Mucosa of rectum (tissue), 2 donors: ENCODE data around the gene PIK3C3.

Experiments used
- H3K27ac ChIP-seq, 2 donors: one replicate each; pipeline ENCODE4 v1.7.0; 2013; ENCODE audit warnings: inconsistent platforms in 2 of 2, low read depth in 2 of 2, low read length in 2 of 2
- H3K27me3 ChIP-seq, 2 donors: one replicate each; pipeline ENCODE4 v1.7.0; 2013; ENCODE audit warnings: low read length in 2 of 2; ENCODE audit not compliant: control insufficient read depth in 2 of 2, insufficient read depth in 2 of 2
- H3K36me3 ChIP-seq, 2 donors: one replicate each; pipeline ENCODE4 v1.7.0; 2013; ENCODE audit warnings: low read length in 2 of 2; ENCODE audit not compliant: control insufficient read depth in 2 of 2, insufficient read depth in 2 of 2
- H3K4me1 ChIP-seq, 2 donors: one replicate each; pipeline ENCODE4 v1.7.0; 2013; ENCODE audit warnings: low read length in 2 of 2, mild to moderate bottlenecking in 1 of 2; ENCODE audit not compliant: control insufficient read depth in 2 of 2, insufficient read depth in 2 of 2
- H3K4me3 ChIP-seq, 2 donors: one replicate each; pipeline ENCODE4 v1.7.0; 2013; ENCODE audit warnings: low read length in 2 of 2
- H3K9ac ChIP-seq, 2 donors: one replicate each; pipeline ENCODE4 v1.7.0; 2013; ENCODE audit warnings: low read length in 2 of 2, low read depth in 1 of 2, mild to moderate bottlenecking in 1 of 2
- H3K9me3 ChIP-seq, 2 donors: one replicate each; pipeline ENCODE4 v1.7.0; 2013; ENCODE audit warnings: low read length in 2 of 2; ENCODE audit not compliant: control insufficient read depth in 2 of 2
- donor health status: healthy.
- donor health status: Normal muscosa, but diverticular disease.

The PIK3C3 gene

DNA sequence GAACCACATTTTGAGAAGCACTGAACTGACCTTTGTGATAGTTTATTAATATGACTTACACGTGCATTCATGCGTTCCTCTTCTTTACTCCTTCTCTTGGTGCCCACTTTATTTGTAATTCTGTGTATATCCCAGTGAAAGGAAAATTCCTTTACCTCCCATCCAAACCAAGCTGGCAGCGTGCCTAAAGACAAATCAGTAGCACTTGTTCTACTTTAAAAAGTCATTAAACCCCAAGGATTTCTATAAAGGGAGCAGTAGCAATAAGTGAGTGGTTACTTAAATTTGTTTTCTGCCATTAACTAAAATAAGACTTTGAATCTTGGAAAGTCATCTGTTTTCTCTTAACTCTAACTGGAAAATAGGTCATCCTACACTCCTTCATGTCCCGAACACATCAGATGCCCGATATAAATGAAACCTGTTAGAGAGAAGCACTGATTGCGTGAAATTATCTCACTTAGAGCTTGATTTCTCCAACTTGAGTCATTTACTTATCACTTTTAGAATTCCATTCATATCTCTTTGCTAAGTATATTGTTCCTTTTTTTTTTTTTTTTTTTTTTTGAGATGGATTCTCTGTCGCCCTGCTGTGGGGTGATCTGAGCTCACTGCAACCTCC is 10.7 kb downstream of the PIK3C3 start:
- H3K4me3 ChIP-seq, result no peak overlapping the region
- H3K27me3 ChIP-seq, result no peaks in the 10 kb centered on the region
- no peaks in the 10 kb centered on the region for H3K4me1 ChIP-seq
- H3K9ac ChIP-seq, result no peak overlapping the region
- H3K36me3 ChIP-seq, result peaks cover 29 to 36% of the 10 kb centered on the region in 2 donors
- no peak overlapping the region for H3K27ac ChIP-seq
- H3K9me3 ChIP-seq, result no peaks in the 10 kb centered on the region

DNA sequence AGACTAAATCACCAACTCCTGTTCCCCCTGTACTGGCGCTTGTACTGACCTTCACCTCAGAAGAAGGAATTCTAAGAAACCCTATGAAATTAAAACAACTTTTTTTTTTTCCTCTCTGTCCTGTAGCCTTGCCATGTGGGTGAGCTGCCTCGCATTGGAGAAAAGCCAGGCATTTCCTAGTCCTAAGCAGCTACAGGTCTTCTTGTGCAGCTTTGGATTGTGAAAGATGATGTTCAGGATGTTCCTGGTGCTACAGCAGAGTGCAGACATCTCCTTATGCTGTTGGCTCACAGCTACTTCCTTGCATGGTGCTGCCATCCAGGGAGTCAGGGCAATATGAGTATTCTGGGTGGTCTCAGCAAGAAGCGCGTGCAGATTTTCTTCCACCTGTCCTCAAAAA is 11.9 kb downstream of the PIK3C3 start:
- Histone ChIP-seq H3K4me1 (no peaks in the 10 kb centered on the region), H3K9ac (no peak overlapping the region), H3K9me3 (no peaks in the 10 kb centered on the region), H3K36me3 (peaks cover 29 to 42% of the 10 kb centered on the region in 2 donors), H3K4me3 (no peak overlapping the region), H3K27me3 (no peaks in the 10 kb centered on the region), H3K27ac (no peak overlapping the region)

DNA sequence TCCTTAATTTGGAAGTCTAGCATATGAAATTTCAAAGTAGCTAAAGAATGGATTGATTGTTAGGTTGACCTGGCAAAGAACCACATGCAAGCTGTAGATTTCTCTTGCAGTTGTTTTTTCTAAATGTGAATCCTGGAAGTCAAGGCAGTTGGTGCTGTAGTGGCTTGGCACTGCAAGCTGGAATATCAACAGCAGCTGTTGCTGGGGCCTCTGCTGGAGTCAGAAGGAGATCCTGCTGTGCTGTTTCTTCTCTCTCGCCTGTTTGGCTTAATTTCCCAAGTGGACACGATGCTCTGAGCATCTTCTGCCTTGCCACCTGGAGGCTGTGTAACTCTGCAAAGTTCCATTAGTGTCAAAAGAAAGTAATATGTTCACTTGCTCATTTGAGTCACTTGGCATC is 12.6 kb downstream of the PIK3C3 start:
- Histone ChIP-seq H3K36me3 (peaks cover 25 to 38% of the 10 kb centered on the region in 2 donors), H3K4me3 (no peak overlapping the region), H3K27ac (no peak overlapping the region)

DNA sequence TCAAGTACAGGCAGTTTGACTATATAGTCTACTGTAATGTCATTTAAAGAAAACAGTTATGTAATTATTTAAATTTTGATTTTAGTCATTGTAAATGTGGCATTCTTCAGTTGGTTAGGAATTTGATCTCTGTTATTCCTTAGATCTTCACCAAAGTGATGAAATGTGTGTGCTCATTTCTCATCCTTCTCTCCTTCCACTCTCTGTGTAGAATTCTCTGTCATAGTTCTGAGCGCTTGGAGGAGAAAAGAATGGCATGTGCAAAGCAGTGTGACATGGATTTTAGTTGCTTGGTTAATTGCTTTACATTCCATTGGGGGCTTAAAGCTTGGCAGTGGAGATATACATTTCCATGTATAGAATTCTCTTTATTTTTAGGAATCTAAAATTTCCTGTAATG is 14.8 kb downstream of the PIK3C3 start:
- Histone ChIP-seq H3K27me3 (no peaks in the 10 kb centered on the region), H3K9ac (no peak overlapping the region), H3K4me3 (no peak overlapping the region), H3K4me1 (no peaks in the 10 kb centered on the region), H3K9me3 (no peaks in the 10 kb centered on the region), H3K36me3 (peaks cover 22 to 32% of the 10 kb centered on the region in 2 donors), H3K27ac (no peak overlapping the region)

More for the DNA sequence above, 12.6 kb downstream of the PIK3C3 start:
- Histone ChIP-seq H3K9me3 (no peaks in the 10 kb centered on the region), H3K9ac (no peak overlapping the region), H3K4me1 (no peaks in the 10 kb centered on the region), H3K27me3 (no peaks in the 10 kb centered on the region)

DNA sequence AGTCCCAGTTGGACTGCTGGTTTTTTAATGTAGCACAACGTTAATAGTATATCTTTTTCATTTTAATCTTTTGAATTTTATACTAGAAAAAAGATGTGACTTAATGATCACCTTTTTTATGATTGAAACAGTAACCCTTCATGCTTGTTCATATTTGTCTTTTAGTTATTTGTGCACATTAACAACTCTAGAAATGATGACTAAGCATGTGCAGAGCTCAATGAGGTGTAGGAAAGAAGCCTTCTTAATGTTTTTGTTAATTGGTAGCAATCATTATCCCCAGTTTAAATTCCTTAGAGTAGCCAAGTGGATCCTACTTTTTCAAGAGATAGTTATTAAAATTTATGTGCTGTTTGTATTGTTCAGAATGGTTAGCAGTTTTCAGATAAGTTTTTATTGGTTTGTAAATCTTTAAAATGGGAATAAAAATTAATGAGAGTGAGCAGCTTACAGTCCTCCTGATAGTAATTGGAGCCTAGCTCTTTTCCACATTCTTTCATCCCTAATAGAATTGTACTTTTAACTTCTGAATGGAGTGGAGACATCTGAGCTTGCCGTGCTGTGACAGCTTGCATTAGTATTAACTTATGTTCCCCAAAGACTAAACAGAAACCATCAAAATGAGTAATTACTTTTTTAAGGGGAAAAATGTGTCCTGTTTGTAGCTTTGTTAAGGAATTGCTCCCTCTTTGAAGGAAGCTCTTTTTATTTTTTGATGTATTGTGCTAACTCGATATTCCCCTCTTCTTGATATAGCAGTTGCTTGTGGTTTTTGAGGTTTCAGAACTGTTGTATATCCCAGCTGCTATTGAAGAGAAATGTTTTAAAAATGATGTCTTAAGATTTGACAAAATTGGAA is 17.3 kb downstream of the PIK3C3 start:
- Histone ChIP-seq H3K36me3 (peaks cover 14 to 22% of the 10 kb centered on the region in 2 donors), H3K9ac (no peak overlapping the region), H3K4me1 (no peaks in the 10 kb centered on the region), H3K27ac (no peak overlapping the region), H3K27me3 (no peaks in the 10 kb centered on the region), H3K9me3 (no peaks in the 10 kb centered on the region), H3K4me3 (no peak overlapping the region)

DNA sequence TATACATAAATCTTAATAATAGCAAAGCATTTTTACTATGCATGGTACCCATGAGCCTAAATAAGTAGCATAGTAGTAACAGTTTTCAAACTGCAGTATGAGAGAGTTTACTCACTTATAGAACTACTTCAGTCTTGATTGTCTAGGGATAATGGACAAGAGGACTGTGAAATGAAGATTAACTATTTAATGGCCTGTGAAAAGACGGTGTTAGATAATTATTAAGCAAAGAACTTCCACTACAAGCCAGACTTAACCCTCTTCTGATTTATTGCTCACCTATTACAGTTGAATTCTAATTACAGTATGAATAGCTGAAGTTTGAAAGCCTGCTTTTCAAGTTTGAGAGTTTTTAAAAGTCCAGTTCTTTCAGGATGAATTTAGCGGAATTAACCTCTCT is 18.9 kb downstream of the PIK3C3 start:
- Histone ChIP-seq H3K27me3 (no peaks in the 10 kb centered on the region), H3K27ac (no peak overlapping the region), H3K36me3 (peaks cover 13 to 21% of the 10 kb centered on the region in 2 donors), H3K4me3 (no peak overlapping the region), H3K9ac (no peak overlapping the region), H3K9me3 (no peaks in the 10 kb centered on the region), H3K4me1 (no peaks in the 10 kb centered on the region)

DNA sequence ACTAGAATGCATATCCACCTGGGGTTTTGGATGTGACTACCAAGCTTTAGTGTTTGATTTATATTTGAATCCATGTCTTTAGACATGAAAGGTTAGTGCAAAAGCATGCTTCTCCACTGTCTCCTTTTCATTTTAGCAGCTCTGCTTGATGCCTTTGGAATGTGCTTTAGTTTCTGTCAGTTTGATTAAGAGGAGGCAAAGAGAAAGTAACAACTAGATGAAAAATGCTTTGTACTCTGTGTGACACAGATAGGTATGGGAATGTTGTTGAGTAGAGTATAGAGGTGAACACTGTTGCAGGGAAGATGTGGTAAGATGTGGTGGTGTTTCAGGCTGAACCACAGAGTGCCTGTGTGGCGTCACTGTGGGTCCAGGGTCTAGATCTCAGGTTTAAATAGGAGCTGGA is 19.8 kb downstream of the PIK3C3 start:
- H3K4me3 ChIP-seq, result no peak overlapping the region
- H3K27me3 ChIP-seq, result no peaks in the 10 kb centered on the region
- no peaks in the 10 kb centered on the region for H3K9me3 ChIP-seq
- no peak overlapping the region for H3K9ac ChIP-seq
- peaks cover 13 to 21% of the 10 kb centered on the region in 2 donors for H3K36me3 ChIP-seq
- no peaks in the 10 kb centered on the region for H3K4me1 ChIP-seq
- no peak overlapping the region for H3K27ac ChIP-seq

DNA sequence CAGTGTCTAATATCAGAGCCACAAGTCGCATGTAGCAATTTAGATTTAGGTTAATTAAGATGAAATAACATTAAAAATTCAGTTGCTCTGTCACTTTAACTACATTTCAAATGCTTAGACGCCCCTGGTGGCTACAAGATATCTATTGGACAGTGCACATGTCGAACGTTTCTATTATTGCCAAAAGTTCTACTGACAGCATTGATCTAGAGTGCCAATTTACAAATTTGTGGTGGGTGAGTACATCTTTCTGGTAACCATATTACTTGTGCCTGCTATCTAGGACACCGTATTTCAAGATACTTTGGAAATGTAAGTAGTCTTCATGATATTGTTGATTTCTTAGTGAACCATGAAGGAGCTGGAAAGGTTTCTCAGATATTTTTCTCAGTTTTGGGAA is 20.2 kb downstream of the PIK3C3 start:
- Histone ChIP-seq H3K4me3 (no peak overlapping the region), H3K27ac (no peak overlapping the region), H3K9ac (no peak overlapping the region), H3K36me3 (peaks cover 11 to 16% of the 10 kb centered on the region in 2 donors), H3K9me3 (no peaks in the 10 kb centered on the region), H3K27me3 (no peaks in the 10 kb centered on the region), H3K4me1 (no peaks in the 10 kb centered on the region)

DNA sequence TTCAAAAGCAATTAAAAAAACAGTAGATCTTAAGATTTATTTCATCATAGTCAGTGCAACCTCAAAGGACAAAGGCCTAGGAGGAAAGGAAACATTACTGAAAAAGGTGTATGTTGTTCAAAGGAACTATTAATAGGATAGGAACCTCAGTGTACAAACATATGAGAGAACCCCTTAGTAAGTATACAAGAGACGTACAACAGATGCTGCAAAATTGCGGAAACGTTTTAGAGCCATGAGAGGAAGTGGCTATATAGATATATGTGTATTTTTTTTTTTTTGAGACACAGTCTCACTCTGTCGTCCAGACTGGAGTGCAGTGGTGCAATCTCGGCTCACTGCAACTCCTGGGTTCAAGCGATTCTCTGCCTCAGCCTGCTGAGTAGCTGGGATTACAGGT is 22.2 kb downstream of the PIK3C3 start:
- Histone ChIP-seq H3K4me1 (no peaks in the 10 kb centered on the region), H3K9ac (no peak overlapping the region), H3K4me3 (no peak overlapping the region), H3K36me3 (peaks cover 5 to 7% of the 10 kb centered on the region in 2 donors), H3K27me3 (no peaks in the 10 kb centered on the region), H3K27ac (no peak overlapping the region), H3K9me3 (no peaks in the 10 kb centered on the region)

DNA sequence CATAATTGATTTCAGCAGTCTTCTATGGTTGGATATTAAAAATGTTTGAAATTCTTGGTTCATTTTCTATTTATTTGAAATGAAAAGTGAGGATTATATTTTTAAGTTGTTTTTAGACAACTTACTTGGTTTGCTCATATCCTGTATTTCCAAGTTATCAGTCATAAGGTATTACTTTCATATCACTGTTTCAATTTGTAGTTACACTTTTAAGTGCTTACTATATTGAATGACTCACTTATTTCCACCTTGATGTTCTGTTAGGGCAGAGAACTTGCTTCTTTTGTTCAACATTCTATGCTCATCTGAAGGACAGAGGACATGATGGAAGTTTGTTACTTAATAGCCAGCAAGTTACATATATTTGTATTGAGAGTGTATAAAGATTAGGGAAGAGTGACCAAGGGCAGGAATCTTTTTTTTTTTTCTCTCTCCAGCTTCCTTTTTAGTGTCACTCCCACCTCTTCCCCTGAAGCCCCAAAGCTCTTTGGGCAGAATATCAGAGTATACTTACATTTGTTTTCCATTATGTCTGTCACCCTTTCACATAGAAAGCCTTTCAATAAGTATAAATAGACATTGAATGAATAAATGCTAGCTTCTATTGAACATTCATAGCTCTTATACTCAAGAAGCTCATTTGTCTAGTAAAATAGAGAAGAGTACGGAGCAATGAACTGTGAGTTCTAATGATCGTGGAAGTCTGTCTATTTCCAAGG is 28.1 kb downstream of the PIK3C3 start:
- H3K4me1 ChIP-seq, result no peaks in the 10 kb centered on the region
- no peaks in the 10 kb centered on the region for H3K9me3 ChIP-seq
- H3K9ac ChIP-seq, result no peak overlapping the region

More for the DNA sequence above, 28.1 kb downstream of the PIK3C3 start:
- peaks cover 5 to 7% of the 10 kb centered on the region in 2 donors for H3K36me3 ChIP-seq
- H3K4me3 ChIP-seq, result no peak overlapping the region
- H3K27ac ChIP-seq, result no peak overlapping the region
- no peaks in the 10 kb centered on the region for H3K27me3 ChIP-seq
